Measurements from ENCODE around the gene ADGRF3. TPM values are rescaled to one million over a fixed set of nuclear protein-coding genes. Genes with fewer than 3 reads are reported as not detected.

The ADGRF3 gene
- total and polyA plus RNA-seq, 2 donors (not counting 1 experiment from before 2014, with no cell fraction given), result 0.47 to 1.00 TPM

DNA sequence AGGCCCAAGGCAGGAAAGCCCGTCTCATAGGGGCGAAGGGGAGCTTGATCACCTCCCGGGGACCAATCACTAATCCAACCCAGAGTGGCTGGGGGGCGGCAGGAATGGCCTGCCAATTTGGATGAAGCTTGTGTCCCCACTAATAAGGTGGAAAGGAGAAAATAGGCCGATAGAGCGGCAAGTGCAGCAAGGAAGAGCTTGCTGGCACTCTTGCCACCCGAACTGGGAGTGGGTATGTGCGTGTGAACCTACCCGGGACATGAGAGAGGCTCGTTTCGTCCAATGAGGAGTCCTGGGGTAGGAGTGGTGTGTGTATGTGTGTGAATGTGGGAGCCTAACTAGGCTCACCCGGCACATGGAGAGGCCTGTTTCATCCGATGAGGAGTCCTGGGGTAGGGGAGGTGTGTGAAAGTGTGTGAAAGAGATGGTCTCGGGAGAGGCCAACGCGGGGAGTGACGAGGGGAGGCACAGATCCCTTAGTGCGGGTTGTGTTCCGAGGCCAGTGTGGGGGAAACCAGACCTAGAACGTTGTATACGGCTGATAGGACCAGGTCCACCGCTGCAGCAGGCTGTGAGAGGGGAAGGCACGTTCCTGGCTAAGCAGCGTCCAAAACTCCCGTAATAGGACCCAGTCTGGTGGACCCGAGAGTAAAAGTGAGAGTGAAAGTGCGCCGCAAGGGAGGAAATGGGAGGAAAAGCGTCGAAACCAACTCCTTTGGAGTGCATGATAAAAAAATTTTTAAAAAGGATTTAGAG is 47.8 kb downstream of the ADGRF3 start:
- H3K79me2 ChIP-seq (ENCODE audit: control insufficient read depth, insufficient read depth, low read length), result peaks cover 7% of the 10 kb centered on the region
- CTCF ChIA-PET, result interaction anchor here (0.6 kb wide), 2 partner anchors 32 to 47 kb away, joined by 3 to 4 read pairs; partner anchors contain the start of gene SELENOI
- peak overlapping the region; percentile 100 for H2AFZ ChIP-seq (ENCODE audit: insufficient read depth, low read depth, low read length, poor library complexity, severe bottlenecking)
- Mint-ChIP-seq H3K27ac (no peak overlapping the region), H3K4me3 (no peak overlapping the region), H3K27me3 (no peaks in the 10 kb centered on the region), H3K9me3 (ENCODE audit: insufficient read depth) (no peaks in the 10 kb centered on the region), H3K4me1 (no peaks in the 10 kb centered on the region)
- H3K4me2 ChIP-seq (replicated peaks; ENCODE audit: low read depth, low read length, poor library complexity, severe bottlenecking), result peak overlapping the region; percentile 87
- H4K20me1 ChIP-seq (ENCODE audit: control insufficient read depth, insufficient read depth, low read length, poor library complexity, severe bottlenecking), result no peaks in the 10 kb centered on the region
- peak overlapping the region; percentile 92 for H3K9ac ChIP-seq (ENCODE audit: low read length)
- H3K4me1 ChIP-seq (ENCODE audit: control insufficient read depth in 2 of 2, insufficient read depth in 2 of 2, low read length in 2 of 2), result peaks cover 15 to 20% of the 10 kb centered on the region in 2 donors
- H3K4me3 ChIP-seq (ENCODE audit: control extremely low read depth in 1 of 5, extremely low read depth in 1 of 5, insufficient read depth in 1 of 5, low read depth in 2 of 5, low read length in 4 of 5), result peak overlapping the region; percentile 84 to 97 (median 92)
- ATAC-seq (ENCODE audit: low read depth) (peak; percentile 57), DNase-seq (peak; percentile 66)
- no peaks in the 10 kb centered on the region for H3K9me3 ChIP-seq (ENCODE audit: control extremely low read depth in 1 of 3, control insufficient read depth in 2 of 3, insufficient read depth in 1 of 3, low read length in 2 of 3)
- POLR2A ChIA-PET, result interaction anchor here (1.3 kb wide), 1 partner anchor 54 kb away, joined by 7 read pairs; the partner anchor contains the start of genes HADHA and HADHB
- TF ChIP-seq, protein P1, sequence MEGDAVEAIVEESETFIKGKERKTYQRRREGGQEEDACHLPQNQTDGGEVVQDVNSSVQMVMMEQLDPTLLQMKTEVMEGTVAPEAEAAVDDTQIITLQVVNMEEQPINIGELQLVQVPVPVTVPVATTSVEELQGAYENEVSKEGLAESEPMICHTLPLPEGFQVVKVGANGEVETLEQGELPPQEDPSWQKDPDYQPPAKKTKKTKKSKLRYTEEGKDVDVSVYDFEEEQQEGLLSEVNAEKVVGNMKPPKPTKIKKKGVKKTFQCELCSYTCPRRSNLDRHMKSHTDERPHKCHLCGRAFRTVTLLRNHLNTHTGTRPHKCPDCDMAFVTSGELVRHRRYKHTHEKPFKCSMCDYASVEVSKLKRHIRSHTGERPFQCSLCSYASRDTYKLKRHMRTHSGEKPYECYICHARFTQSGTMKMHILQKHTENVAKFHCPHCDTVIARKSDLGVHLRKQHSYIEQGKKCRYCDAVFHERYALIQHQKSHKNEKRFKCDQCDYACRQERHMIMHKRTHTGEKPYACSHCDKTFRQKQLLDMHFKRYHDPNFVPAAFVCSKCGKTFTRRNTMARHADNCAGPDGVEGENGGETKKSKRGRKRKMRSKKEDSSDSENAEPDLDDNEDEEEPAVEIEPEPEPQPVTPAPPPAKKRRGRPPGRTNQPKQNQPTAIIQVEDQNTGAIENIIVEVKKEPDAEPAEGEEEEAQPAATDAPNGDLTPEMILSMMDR (IDR thresholded peaks at IDR 0.05), result no peak
- TF ChIP-seq EZH2 (IDR thresholded peaks at IDR 0.05; ENCODE audit: borderline replicate concordance, insufficient read depth, low read depth, low read length, poor library complexity, severe bottlenecking), result no peak
- intact Hi-C loops (cut with micrococcal nuclease), result loop anchor here (1.0 to 2.0 kb wide), 2 partner anchors 48 to 55 kb away; partner anchors contain the start of genes ADGRF3, HADHA, HADHB and SELENOI
- no peaks in the 10 kb centered on the region for H3K36me3 ChIP-seq (replicated peaks in 1 of 2; ENCODE audit: control extremely low read depth in 1 of 2, control insufficient read depth in 1 of 2, extremely low read depth in 1 of 2, insufficient read depth in 2 of 2, low read length in 1 of 2)
- no peaks in the 10 kb centered on the region for H3K27me3 ChIP-seq (replicated peaks in 1 of 4; ENCODE audit: control extremely low read depth in 1 of 4, control insufficient read depth in 3 of 4, insufficient read depth in 4 of 4, low read length in 3 of 4)
- peak overlapping the region; percentile 68 to 91 for H3K27ac ChIP-seq (ENCODE audit: low read length in 2 of 2)
- 4% methylated on average over 29 of the region's 30 CpGs for WGBS (ENCODE audit: insufficient coverage)

DNA sequence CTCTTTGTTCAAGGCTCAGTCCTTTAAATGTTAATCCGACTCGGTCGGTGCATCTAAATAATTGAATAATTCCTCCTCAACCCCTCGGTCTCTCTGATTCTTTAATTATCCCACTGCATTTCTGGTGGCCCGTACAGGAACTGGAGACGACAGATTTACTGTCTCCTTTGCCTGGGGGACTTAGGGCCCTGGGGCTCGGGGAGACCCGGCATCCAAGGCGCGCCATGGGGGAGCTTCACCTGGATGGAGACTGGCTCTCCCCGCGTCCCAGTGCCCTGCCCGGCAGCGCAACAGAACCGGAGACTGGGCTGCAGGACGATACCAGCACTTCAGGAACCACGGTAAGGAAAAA is 48.3 kb downstream of the ADGRF3 start:
- Mint-ChIP-seq H3K4me3 (no peak overlapping the region), H3K4me1 (no peaks in the 10 kb centered on the region), H3K27ac (no peak overlapping the region), H3K9me3 (ENCODE audit: insufficient read depth) (no peaks in the 10 kb centered on the region), H3K27me3 (no peaks in the 10 kb centered on the region)
- ChIA-PET CTCF (no interaction called here), POLR2A (no interaction called here)
- no peaks in the 10 kb centered on the region for H3K27me3 ChIP-seq (replicated peaks in 1 of 4; ENCODE audit: control extremely low read depth in 1 of 4, control insufficient read depth in 3 of 4, insufficient read depth in 4 of 4, low read length in 3 of 4)
- H3K4me1 ChIP-seq (ENCODE audit: control insufficient read depth in 2 of 2, insufficient read depth in 2 of 2, low read length in 2 of 2), result peaks cover 15 to 20% of the 10 kb centered on the region in 2 donors
- H3K4me3 ChIP-seq (ENCODE audit: control extremely low read depth in 1 of 5, extremely low read depth in 1 of 5, insufficient read depth in 1 of 5, low read depth in 2 of 5, low read length in 4 of 5), result peak overlapping the region in 4 of 5 experiments; percentile 84 to 97 (median 92)
- ATAC-seq (ENCODE audit: low read depth) (peak; percentile 2), DNase-seq (no peak)
- no peaks in the 10 kb centered on the region for H3K36me3 ChIP-seq (replicated peaks in 1 of 2; ENCODE audit: control extremely low read depth in 1 of 2, control insufficient read depth in 1 of 2, extremely low read depth in 1 of 2, insufficient read depth in 2 of 2, low read length in 1 of 2)
- H3K27ac ChIP-seq (ENCODE audit: low read length in 2 of 2), result peak overlapping the region; percentile 68 to 91
- no peaks in the 10 kb centered on the region for H3K9me3 ChIP-seq (ENCODE audit: control extremely low read depth in 1 of 3, control insufficient read depth in 2 of 3, insufficient read depth in 1 of 3, low read length in 2 of 3)
- H4K20me1 ChIP-seq (ENCODE audit: control insufficient read depth, insufficient read depth, low read length, poor library complexity, severe bottlenecking), result no peaks in the 10 kb centered on the region
- 18% methylated on average over 17 of the region's 17 CpGs for WGBS (ENCODE audit: insufficient coverage)
- peaks cover 7% of the 10 kb centered on the region for H3K79me2 ChIP-seq (ENCODE audit: control insufficient read depth, insufficient read depth, low read length)
- H3K9ac ChIP-seq (ENCODE audit: low read length), result peak overlapping the region; percentile 92
- TF ChIP-seq, protein P1 (IDR thresholded peaks at IDR 0.05), result no peak
- no peak for TF ChIP-seq EZH2 (IDR thresholded peaks at IDR 0.05; ENCODE audit: borderline replicate concordance, insufficient read depth, low read depth, low read length, poor library complexity, severe bottlenecking)
- peak overlapping the region; percentile 87 for H3K4me2 ChIP-seq (replicated peaks; ENCODE audit: low read depth, low read length, poor library complexity, severe bottlenecking)
- peak overlapping the region; percentile 100 for H2AFZ ChIP-seq (ENCODE audit: insufficient read depth, low read depth, low read length, poor library complexity, severe bottlenecking)
- intact Hi-C loops (cut with micrococcal nuclease), result loop anchor here (2.0 kb wide), 1 partner anchor 49 kb away; the partner anchor contains the start of genes ADGRF3 and SELENOI
